ENCODE measurements around the gene IL1RAP. TPM values are rescaled to one million over a fixed set of nuclear protein-coding genes. Genes with fewer than 3 reads are reported as not detected.

The IL1RAP gene
- total and polyA plus RNA-seq, 2 experiments from 2014 or later: 3.6 to 5.0 TPM

DNA sequence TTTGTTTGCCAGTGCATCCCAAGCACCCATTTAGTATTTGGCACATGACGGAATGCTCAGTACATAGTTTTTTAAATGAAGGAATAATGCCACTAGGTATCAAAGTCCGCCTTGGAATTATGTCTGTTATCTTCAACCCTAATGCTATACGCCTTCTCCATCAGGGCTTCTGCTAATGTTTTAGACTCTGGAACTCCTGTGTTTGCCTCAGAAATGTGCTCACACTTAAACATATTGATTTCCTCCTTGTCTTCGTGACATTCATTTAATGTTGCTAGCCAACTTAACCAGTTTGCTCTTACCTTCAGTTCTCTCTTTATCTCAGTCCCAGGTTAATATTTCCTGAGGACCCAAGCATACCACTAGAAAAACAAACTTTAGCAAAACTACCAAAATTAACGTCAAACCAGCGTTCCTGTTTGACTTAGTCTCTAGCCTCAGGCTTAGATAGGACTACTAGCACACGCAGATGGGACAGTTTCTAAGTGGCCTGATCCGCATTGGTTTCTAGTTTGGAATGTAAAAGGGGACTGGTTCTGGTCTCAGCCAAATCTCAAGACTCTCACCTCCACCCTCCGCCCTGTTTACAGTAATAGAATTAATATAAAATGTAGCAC lies 81.4 kb downstream of the IL1RAP start (continued):
- TF ChIP-seq, protein P1, sequence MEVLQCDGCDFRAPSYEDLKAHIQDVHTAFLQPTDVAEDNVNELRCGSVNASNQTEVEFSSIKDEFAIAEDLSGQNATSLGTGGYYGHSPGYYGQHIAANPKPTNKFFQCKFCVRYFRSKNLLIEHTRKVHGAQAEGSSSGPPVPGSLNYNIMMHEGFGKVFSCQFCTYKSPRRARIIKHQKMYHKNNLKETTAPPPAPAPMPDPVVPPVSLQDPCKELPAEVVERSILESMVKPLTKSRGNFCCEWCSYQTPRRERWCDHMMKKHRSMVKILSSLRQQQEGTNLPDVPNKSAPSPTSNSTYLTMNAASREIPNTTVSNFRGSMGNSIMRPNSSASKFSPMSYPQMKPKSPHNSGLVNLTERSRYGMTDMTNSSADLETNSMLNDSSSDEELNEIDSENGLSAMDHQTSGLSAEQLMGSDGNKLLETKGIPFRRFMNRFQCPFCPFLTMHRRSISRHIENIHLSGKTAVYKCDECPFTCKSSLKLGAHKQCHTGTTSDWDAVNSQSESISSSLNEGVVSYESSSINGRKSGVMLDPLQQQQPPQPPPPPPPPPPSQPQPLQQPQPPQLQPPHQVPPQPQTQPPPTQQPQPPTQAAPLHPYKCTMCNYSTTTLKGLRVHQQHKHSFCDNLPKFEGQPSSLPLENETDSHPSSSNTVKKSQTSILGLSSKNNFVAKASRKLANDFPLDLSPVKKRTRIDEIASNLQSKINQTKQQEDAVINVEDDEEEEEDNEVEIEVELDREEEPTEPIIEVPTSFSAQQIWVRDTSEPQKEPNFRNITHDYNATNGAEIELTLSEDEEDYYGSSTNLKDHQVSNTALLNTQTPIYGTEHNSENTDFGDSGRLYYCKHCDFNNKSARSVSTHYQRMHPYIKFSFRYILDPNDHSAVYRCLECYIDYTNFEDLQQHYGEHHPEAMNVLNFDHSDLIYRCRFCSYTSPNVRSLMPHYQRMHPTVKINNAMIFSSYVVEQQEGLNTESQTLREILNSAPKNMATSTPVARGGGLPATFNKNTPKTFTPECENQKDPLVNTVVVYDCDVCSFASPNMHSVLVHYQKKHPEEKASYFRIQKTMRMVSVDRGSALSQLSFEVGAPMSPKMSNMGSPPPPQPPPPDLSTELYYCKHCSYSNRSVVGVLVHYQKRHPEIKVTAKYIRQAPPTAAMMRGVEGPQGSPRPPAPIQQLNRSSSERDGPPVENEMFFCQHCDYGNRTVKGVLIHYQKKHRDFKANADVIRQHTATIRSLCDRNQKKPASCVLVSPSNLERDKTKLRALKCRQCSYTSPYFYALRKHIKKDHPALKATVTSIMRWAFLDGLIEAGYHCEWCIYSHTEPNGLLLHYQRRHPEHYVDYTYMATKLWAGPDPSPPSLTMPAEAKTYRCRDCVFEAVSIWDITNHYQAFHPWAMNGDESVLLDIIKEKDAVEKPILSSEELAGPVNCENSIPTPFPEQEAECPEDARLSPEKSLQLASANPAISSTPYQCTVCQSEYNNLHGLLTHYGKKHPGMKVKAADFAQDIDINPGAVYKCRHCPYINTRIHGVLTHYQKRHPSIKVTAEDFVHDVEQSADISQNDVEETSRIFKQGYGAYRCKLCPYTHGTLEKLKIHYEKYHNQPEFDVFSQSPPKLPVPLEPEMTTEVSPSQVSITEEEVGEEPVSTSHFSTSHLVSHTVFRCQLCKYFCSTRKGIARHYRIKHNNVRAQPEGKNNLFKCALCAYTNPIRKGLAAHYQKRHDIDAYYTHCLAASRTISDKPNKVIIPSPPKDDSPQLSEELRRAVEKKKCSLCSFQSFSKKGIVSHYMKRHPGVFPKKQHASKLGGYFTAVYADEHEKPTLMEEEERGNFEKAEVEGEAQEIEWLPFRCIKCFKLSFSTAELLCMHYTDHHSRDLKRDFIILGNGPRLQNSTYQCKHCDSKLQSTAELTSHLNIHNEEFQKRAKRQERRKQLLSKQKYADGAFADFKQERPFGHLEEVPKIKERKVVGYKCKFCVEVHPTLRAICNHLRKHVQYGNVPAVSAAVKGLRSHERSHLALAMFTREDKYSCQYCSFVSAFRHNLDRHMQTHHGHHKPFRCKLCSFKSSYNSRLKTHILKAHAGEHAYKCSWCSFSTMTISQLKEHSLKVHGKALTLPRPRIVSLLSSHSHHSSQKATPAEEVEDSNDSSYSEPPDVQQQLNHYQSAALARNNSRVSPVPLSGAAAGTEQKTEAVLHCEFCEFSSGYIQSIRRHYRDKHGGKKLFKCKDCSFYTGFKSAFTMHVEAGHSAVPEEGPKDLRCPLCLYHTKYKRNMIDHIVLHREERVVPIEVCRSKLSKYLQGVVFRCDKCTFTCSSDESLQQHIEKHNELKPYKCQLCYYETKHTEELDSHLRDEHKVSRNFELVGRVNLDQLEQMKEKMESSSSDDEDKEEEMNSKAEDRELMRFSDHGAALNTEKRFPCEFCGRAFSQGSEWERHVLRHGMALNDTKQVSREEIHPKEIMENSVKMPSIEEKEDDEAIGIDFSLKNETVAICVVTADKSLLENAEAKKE (CRISPR knock-in tag; IDR thresholded peaks at IDR 0.05): no peak
- TF ChIP-seq NANOG (IDR thresholded peaks at IDR 0.05; ENCODE audit: borderline replicate concordance) (no peak), POLR2AphosphoS5 (IDR thresholded peaks at IDR 0.05; ENCODE audit: low read depth) (no peak), EZH2 (IDR thresholded peaks at IDR 0.05; ENCODE audit: low read depth, unreplicated experiment) (no peak), EZH2phosphoT487 (IDR thresholded peaks at IDR 0.05; ENCODE audit: unreplicated experiment) (no peak), CREB1 (CRISPR knock-in tag; IDR thresholded peaks at IDR 0.05; ENCODE audit: low read depth) (no peak), ZNF114 (CRISPR knock-in tag; IDR thresholded peaks at IDR 0.05) (no peak)
- TF ChIP-seq, protein P2, sequence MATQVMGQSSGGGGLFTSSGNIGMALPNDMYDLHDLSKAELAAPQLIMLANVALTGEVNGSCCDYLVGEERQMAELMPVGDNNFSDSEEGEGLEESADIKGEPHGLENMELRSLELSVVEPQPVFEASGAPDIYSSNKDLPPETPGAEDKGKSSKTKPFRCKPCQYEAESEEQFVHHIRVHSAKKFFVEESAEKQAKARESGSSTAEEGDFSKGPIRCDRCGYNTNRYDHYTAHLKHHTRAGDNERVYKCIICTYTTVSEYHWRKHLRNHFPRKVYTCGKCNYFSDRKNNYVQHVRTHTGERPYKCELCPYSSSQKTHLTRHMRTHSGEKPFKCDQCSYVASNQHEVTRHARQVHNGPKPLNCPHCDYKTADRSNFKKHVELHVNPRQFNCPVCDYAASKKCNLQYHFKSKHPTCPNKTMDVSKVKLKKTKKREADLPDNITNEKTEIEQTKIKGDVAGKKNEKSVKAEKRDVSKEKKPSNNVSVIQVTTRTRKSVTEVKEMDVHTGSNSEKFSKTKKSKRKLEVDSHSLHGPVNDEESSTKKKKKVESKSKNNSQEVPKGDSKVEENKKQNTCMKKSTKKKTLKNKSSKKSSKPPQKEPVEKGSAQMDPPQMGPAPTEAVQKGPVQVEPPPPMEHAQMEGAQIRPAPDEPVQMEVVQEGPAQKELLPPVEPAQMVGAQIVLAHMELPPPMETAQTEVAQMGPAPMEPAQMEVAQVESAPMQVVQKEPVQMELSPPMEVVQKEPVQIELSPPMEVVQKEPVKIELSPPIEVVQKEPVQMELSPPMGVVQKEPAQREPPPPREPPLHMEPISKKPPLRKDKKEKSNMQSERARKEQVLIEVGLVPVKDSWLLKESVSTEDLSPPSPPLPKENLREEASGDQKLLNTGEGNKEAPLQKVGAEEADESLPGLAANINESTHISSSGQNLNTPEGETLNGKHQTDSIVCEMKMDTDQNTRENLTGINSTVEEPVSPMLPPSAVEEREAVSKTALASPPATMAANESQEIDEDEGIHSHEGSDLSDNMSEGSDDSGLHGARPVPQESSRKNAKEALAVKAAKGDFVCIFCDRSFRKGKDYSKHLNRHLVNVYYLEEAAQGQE (IDR thresholded peaks at IDR 0.05; ENCODE audit: unreplicated experiment): no peak
- TF ChIP-seq, protein P3, sequence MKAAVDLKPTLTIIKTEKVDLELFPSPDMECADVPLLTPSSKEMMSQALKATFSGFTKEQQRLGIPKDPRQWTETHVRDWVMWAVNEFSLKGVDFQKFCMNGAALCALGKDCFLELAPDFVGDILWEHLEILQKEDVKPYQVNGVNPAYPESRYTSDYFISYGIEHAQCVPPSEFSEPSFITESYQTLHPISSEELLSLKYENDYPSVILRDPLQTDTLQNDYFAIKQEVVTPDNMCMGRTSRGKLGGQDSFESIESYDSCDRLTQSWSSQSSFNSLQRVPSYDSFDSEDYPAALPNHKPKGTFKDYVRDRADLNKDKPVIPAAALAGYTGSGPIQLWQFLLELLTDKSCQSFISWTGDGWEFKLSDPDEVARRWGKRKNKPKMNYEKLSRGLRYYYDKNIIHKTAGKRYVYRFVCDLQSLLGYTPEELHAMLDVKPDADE (IDR thresholded peaks at IDR 0.05): no peak
